HG03439 (cell line): ENCODE results near the gene NEO1.
A peak's percentile ranks its signal among the peaks of the same experiment; 100 is the strongest.

Source experiments
- ATAC-seq: cut with Tn5 transposase; IDR thresholded peaks from one replicate; pipeline ENCODE4 v1.9.1; 2021; ENCODE audit warnings: mild to moderate bottlenecking, moderate library complexity; ENCODE audit not compliant: unreplicated experiment

NEO1 gene

DNA sequence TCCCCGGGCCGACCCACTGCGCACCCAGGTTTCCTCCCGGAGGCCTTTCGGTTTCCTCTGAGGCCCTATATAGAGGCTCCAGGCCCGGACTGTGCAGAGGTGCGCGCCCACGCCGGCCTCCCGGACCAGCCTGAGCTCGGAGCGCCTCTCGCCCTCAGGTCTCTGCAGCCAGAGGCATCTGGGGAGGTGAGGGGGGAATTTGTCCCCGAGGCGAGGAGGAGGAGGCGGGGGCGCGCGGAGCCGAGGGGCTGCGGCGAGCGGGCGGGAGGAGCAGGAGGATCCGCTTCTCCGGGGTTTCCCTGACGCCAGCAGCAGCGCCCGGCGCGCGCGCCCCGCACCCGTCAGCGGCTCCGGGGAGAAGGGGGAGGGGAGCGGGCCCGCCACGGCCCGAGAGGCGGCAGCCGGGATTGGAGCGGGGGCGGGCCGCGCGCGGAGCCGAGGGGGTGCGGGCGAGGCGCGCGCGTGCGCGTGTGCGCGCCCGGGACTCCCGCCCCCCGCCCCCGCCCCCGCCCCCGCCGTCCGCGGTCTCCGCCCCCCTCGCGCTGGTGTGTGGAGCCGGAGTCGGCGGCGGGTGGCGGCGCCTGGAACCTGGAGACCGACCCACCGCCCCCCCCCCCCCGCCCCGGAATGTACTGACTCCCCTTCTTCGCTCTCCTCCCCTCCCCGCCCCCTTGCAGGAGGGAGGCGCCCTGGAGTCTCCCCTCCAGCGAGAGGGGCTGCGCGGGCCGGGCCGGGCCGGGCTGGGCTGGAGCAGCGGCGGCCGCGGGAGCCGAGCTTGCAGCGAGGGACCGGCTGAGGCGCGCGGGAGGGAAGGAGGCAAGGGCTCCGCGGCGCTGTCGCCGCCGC lies at the start of gene NEO1:
TSS of gene NEO1 (plus strand) at position 657 of the 846 bp plus-strand sequence. CDS start 213 bp downstream, outside the sequence.
- ATAC-seq: peak; percentile 65

DNA sequence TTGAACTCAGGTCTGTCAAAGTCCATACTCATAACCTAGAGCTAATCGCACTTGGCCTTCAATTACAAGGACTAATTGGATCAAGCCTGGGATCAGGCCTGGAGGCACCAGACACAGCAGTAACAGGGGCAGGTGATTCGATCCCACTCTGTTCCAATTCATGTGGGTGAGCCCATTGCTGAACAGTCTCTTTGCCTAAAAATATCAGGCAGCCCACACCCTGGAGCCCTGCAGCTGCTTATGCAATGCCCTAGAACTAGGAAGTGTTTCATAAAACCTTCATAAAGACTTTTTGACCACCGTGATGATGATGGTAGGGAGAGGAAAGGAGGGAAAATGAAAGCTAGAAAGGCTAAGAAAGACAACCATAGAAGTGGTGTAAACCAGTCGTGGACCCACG lies 47.8 kb upstream of the NEO1 start:
- ATAC-seq: no peak

GRCh38 chr15:73005032-73005431 lies 47.2 kb upstream of the NEO1 start:
- ATAC-seq: no peak

DNA sequence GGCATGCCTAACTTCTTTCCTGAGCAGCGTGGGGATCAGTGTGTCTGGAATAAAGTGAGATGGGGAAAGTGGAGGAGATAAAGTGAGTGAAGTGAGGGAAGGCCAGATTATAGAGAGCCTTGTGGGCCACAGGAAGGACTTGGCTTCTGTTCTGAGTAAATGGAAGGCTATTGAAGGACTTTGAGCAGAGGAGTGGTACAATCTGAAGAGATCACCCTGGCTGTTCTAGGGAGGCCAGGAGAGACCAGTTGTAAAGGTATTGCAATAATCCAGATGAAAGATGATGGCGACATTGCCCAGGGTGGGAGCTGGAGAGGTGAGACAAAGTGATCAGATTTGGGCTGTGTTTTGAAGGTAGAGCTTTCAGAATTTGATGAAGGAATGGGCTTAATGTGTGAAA lies 46.8 kb upstream of the NEO1 start:
- ATAC-seq: no peak

DNA sequence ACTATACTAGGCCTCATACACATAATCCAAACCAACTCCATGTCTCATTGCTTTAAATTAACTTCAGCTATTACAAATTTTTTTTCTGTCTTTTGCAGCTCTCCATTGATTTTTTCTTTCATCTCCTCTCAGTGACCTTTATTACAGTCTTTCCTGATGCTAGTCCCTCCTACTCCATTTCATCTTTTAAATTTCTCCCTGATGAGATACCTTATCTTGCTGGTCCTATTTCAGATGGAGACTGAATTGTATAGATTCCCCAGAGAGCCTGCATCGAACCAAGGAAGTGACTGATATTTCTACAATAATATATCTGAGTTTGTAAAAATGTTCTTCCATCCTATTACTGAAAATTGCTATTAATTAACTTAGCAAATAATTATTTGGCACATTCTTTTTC lies 45.7 kb upstream of the NEO1 start:
- ATAC-seq: no peak

- ATAC-seq: no peak
Observed at GRCh38 chr15:73009066-73010056, 42.9 kb upstream of the NEO1 start.

DNA sequence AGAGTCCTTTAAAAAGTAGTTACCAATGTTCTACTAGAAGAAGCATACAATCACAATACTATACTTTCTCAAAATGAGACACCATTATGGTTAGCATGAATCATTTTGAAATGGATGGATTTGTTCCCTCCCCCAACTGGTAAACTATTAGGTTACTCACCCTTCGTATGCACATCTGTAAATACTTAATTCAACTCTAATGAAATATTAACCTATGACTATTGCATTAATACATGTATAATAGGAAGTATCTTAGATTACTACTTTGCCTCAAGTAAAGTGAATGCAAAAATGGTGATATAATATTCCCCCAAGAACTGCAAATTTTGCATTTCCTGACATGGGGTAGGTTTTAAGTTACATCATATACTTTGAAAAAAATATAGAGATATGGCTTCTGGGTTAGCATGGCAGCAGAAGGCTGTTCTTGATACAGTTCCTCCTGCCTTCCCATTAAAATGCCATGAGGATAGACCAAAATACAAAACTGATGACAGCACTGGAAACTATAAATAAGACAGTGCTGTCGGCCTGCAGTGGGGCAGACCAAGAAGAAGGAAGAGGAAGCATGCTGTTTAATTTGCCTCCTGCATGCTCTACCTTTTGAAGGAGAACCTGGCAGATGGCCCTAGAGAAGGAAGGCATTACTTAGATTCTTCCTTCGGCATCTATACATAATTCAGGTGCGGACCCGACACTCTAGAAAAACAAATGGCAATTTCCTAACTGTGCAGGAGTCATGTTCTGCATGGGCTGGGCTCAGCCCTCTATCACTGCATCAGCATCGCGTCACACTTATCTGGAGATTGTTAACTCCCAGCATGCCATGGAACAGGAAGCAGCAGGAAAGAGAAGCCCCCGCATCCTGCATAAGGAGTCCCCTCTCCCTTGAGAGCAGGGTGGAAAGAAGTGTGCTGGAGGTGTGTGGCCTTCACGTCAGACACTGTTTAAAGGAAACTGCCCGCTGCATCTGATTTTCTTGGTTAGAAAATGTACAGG lies 41.8 kb upstream of the NEO1 start:
- no peak for ATAC-seq

DNA sequence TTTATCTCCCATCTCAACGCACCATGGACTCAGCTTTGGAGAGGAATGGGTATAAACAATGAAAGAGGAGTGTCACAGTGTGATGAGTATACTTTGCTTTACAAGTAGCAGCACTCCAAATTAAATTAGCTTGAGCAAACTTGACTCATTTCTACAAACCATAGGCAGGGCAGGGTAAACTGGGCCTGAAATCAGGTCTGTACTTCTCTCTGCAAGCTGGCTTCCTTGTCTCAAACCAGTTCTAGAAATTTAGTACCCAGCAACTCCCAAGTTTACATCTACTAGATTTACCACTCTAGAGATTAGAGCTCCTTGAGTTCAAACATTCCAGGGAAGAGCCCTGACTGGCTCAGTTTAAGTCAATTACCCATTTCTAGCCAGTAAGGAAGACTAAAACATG lies 37.4 kb upstream of the NEO1 start:
- ATAC-seq: no peak

GRCh38 chr15:73015493-73015892 lies 36.8 kb upstream of the NEO1 start:
- ATAC-seq: no peak

DNA sequence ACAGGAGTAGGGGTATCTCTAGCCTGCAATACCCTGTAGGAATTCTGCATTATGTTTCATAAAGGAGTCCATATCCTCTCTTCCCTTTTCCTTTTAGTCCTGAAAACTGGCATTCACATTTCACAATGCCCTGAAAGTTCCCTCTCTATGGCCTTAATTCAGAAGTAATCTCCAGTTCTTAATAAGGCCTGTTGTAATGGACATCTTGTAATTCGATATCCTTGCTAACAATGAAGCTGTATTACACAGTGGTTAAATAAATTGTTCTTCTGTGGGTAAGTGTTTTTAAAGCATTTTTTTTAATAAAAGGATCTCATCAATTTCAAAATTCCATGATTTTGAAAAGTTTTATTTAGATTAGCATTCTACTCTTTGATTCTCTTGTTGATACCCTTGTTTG lies 34.3 kb upstream of the NEO1 start:
- ATAC-seq: no peak

GRCh38 chr15:73019154-73019553 lies 33.1 kb upstream of the NEO1 start:
- ATAC-seq: no peak

- ATAC-seq: no peak
Observed at GRCh38 chr15:73019601-73020146, 32.6 kb upstream of the NEO1 start.

GRCh38 chr15:73021139-73021621 lies 31.1 kb upstream of the NEO1 start:
- no peak for ATAC-seq

GRCh38 chr15:73022161-73022560 lies 30.1 kb upstream of the NEO1 start:
- no peak for ATAC-seq

DNA sequence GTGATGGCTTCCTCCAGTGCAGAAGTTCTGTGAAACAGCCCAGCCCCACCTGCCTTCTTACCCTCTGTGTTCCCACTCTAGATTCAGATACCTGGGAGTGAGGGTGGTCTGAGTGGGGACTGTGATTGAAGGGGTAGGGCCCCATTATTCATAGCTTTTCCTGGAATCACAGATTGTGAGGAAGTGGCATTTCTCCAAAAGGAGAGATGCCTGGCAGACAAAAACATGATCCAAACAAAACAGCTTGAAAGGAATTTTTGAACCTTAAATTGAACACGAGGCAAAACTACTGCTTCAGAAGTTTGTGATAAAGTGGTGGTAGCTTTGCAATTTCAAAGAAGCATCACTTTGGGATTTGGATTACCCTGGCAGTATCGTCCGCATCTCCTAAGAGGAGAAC lies 29.2 kb upstream of the NEO1 start:
- no peak for ATAC-seq

DNA sequence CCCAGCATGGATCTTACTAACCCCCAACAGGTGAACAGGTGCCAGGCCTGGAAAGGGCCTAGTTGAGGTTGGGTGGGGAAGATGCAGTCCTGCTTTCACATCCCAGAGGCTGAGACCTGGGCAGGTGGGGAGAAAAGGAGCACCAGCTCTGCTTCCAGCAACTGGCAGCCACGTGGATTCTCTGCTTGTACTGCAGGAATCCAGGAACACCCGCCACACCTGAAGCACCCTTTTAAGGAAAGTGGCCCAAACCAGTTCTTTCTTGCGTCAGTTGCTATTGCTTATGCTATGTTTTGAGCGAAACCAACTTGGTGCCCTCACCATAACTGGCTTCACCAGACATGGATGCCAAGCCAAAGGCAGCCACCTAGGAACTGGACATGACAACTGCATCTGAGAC lies 28.1 kb upstream of the NEO1 start:
- no peak for ATAC-seq

- no peak for ATAC-seq
Observed at GRCh38 chr15:73026511-73027054, 25.7 kb upstream of the NEO1 start.

GRCh38 chr15:73028031-73028430 lies 24.2 kb upstream of the NEO1 start:
- no peak for ATAC-seq

GRCh38 chr15:73028831-73029451 lies 23.3 kb upstream of the NEO1 start:
- ATAC-seq: no peak
